KOPT-K1 (cell line): ENCODE results near the gene COTL1.

Experiments
- H3K27ac ChIP-seq: fragments of 200-600 bp; sonication (generic); 2 replicates; pipeline ENCODE4 v1.5.1; 2016; ENCODE audit warnings: antibody characterized with exemption, mild to moderate bottlenecking, low read depth, low read length; ENCODE audit not compliant: poor library complexity, severe bottlenecking
- H3K36me3 ChIP-seq: fragments of 200-600 bp; sonication (generic); 2 replicates; pipeline ENCODE4 v1.5.1; 2017; ENCODE audit warnings: antibody characterized with exemption, mild to moderate bottlenecking, low read length, moderate library complexity; ENCODE audit not compliant: insufficient read depth
- H3K9me3 ChIP-seq: fragments of 200-600 bp; sonication (generic); 2 replicates; pipeline ENCODE4 v1.5.1; 2017; ENCODE audit warnings: antibody characterized with exemption, low read length, mild to moderate bottlenecking; ENCODE audit not compliant: insufficient read depth, poor library complexity, severe bottlenecking

The COTL1 gene

DNA sequence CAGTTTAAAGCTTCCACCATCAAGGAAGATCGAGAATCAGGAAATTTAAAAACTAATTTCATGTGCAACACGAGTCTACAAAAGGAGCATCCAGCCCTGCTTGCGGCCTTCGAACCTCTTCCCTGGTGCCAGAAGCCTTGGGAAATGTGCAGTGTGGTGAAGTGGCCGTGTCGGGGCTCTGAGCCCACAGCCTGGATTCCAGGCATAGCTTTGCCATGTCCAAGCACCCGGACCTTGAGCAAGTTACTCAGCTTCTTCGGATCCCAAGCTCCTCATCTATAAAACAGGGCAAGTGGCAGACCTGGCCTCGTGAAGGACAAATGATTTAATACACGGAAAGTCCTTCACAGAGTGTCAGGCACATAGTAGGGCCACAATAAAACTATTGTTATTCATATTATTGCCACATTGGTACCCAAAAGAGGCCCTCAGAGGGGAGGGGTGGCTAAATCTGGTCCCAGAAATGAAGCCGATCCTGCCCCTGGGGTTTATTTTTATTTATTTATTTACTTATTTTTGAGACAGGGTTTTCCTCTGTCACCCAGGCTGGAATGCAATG, 34.8 kb downstream of the COTL1 start:
- Histone ChIP-seq H3K9me3 (no peaks in the 10 kb centered on the region), H3K27ac (no peak overlapping the region), H3K36me3 (peaks cover 11% of the 10 kb centered on the region; the same call in 1 of the 2 replicates)

DNA sequence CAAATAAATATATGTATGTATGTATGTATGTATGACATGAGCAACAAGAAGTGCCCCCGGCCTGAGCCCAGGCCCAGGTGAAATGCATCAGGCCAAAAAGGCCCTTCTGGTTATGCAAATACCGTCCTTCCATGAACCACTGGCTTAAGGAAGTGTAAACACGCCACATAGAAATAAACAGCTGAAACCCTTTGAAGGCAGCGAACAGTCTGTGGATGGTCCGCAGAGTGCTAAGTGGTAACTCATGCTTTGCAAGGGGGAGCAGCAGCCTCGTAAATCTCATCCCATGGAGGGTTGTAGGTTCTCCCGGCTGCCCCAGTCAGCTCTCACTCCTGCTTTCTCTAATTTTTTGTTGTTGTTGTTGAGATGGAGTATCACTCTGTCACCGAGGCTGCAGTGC, 36.7 kb downstream of the COTL1 start:
- Histone ChIP-seq H3K36me3 (peaks cover 5% of the 10 kb centered on the region; the same call in 1 of the 2 replicates), H3K9me3 (no peaks in the 10 kb centered on the region)

DNA sequence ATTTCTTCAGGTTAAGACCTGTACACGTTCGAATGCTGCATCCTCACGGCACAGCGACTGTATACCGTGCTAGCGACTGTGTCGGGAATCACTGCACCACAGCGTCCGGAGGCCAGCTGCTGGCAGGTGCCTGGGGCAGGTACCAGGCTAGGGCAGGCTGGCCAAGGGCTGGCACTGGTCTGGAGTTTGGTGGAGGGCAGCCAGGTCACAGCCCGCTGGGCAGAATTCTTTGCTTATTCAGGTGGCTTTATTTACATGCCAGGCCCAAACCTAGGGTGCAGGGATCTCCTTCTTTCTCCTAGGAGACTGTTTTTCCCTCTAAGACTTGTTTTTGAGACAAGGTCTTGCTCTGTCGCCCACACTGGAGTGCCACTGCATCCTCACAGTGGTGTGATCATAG, 37.9 kb downstream of the COTL1 start:
- Histone ChIP-seq H3K27ac (no peak overlapping the region), H3K9me3 (no peaks in the 10 kb centered on the region), H3K36me3 (peaks cover 5% of the 10 kb centered on the region; the same call in 1 of the 2 replicates)

More for the DNA sequence above, 36.7 kb downstream of the COTL1 start:
- H3K27ac ChIP-seq = no peak overlapping the region

GRCh38 chr16:84578538-84579126, 39.2 kb downstream of the COTL1 start:
- Histone ChIP-seq H3K9me3 (no peaks in the 10 kb centered on the region), H3K36me3 (peaks cover 2% of the 10 kb centered on the region; the same call in 1 of the 2 replicates), H3K27ac (no peak overlapping the region)

DNA sequence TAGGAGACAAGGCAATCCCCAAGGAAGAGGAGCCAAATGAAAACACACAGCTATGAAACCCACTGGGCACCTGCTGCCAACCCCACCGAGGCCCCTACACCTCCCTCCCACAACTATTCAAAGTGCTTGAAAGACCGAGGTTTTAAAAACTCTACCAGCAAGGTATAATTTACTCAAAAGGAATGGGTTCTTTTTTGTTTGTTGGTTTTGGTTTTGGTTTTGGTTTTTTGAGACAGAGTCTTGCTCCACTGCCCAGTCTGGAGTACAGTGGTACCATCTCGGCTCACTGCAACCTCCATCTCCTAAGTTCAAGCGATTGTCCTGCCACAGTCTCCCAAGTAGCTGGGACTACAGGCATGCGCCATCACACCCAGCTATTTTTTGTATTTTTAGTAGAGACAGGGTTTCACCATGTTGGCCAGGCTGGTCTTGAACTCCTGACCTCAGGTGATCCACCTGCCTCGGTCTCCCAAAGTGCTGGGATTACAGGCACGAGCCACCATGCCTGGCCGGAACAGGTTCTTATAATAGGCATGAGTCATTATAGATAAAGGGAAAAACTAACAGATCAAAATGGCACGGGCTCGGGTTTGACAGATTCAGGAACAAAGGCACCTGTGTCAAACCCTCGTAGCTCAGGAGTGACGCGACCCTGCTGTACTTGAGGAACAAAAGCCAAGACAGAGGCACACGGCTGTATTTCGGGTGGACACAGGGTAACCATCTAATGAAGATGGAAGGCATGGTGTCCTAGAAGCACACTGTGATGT, 40.7 kb downstream of the COTL1 start:
- Histone ChIP-seq H3K36me3 (no peaks in the 10 kb centered on the region), H3K9me3 (no peaks in the 10 kb centered on the region), H3K27ac (no peak overlapping the region)

DNA sequence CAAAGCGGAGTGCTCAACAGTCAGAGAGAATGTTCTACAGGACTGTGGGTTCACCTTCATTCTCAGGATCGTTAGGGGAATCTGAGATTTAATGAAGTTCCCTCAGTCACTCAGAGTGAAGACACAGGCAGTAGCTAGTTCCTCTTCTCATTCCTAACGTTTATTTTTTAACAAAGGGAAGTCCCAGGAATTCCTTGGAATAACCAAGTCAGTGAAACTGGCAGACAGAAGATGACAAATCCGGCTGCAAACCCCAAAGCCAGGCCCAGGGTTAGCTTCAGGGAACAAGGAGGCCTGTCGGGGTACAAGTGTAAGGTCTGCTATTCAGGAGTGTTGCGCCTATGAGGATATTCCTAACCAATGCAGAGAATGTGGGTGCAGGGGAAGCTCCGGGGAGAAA, 42.0 kb downstream of the COTL1 start:
- Histone ChIP-seq H3K27ac (no peak overlapping the region), H3K36me3 (0 out of 2 replicates have a peak, but pooled peaks cover 3% of the 10 kb centered on the region), H3K9me3 (peaks cover 8% of the 10 kb centered on the region)

DNA sequence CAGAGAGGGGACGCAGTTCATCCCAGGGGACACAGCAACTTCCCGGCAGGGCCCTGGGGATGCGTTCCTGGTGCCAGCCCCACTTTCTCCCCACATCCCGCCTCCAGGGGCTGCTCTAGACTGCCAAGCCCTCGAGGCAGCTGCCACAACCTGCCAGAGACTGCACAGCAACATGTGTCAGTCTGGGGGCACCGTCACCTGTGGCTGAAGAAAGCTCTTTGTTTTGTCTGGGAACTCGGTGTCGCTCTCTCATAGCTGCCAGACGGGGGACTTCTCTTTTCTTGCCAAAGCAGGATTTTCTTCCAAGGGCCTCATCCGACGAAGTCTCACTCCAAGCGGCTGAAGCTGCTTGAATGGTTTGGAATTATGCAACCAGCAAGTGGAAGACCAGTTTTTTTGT, 43.7 kb downstream of the COTL1 start:
- Histone ChIP-seq H3K9me3 (peaks cover 14% of the 10 kb centered on the region), H3K36me3 (peaks cover 8% of the 10 kb centered on the region; the same call in 1 of the 2 replicates), H3K27ac (no peak overlapping the region)

- Histone ChIP-seq H3K9me3 (peaks cover 14% of the 10 kb centered on the region), H3K36me3 (peaks cover 13% of the 10 kb centered on the region; the same call in 1 of the 2 replicates), H3K27ac (no peak overlapping the region)
Measured at GRCh38 chr16:84572096-84572495, 45.8 kb downstream of the COTL1 start.

- Histone ChIP-seq H3K27ac (no peak overlapping the region), H3K9me3 (peaks cover 14% of the 10 kb centered on the region), H3K36me3 (peaks cover 19% of the 10 kb centered on the region; the same call in 1 of the 2 replicates)
Measured at GRCh38 chr16:84571506-84571905, 46.4 kb downstream of the COTL1 start.

DNA sequence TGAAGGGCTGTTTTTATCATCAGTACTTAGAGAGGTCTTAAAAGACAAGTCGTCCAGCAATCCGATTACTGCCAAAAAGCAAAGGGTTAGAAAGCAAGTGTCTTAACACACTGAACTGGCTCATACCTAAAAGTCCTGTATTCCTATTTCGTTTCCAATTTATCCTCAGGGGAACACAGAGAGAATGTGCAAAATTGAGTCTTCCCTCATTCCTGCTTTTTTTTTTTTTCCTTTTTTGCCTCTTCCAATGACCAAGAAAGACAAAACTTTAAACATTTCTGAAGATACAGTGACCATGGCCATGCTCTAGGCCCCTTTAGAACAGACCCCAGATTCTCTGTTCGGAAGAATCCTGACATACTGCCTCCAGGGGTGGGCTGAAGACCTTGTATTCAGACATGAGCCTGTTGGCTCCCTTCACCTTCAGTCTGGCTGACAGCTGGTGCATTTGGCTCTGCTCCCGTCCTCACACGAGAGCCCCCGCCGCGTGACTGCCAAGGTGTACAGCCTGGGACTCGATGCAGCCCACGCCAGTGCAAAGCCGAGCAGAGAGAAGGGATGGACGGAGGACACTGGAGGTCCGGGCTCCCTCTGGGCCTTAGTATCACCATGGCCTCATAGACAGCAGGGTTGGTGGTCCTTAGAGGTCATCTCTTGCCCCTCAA, 47.0 kb downstream of the COTL1 start:
- no peak overlapping the region for H3K27ac ChIP-seq
- peaks cover 25% of the 10 kb centered on the region; the same call in 1 of the 2 replicates for H3K36me3 ChIP-seq
- peaks cover 14% of the 10 kb centered on the region for H3K9me3 ChIP-seq

GRCh38 chr16:84569382-84569987, 48.4 kb downstream of the COTL1 start:
- Histone ChIP-seq H3K9me3 (peaks cover 14% of the 10 kb centered on the region), H3K27ac (no peak overlapping the region), H3K36me3 (peaks cover 37% of the 10 kb centered on the region; the same call in 1 of the 2 replicates)

DNA sequence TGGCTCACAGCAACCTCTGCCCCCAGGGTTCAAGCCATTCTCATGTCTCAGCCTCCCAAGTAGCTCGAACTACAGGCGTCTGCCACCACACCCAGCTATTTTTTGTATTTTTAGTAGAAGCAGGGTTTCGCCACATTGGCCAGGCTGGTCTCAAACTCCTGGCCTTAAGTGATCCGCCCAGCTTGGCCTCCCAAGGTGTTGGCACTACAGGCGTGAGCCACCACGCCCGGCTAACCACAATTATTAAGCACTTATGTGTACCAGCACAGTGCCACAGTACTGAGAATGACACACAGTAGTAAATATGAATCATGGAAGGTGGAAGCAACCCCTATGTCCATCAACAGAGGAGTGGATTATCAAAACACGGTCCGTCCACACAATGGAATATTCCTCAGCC, 49.8 kb downstream of the COTL1 start:
- Histone ChIP-seq H3K27ac (no peak overlapping the region), H3K9me3 (peaks cover 14% of the 10 kb centered on the region), H3K36me3 (peaks cover 47% of the 10 kb centered on the region; the same call in 1 of the 2 replicates)

- H3K27ac ChIP-seq = no peak overlapping the region
- peaks cover 47% of the 10 kb centered on the region; the same call in 1 of the 2 replicates for H3K36me3 ChIP-seq
- peaks cover 14% of the 10 kb centered on the region for H3K9me3 ChIP-seq
Measured at GRCh38 chr16:84567286-84567962, 50.5 kb downstream of the COTL1 start.

DNA sequence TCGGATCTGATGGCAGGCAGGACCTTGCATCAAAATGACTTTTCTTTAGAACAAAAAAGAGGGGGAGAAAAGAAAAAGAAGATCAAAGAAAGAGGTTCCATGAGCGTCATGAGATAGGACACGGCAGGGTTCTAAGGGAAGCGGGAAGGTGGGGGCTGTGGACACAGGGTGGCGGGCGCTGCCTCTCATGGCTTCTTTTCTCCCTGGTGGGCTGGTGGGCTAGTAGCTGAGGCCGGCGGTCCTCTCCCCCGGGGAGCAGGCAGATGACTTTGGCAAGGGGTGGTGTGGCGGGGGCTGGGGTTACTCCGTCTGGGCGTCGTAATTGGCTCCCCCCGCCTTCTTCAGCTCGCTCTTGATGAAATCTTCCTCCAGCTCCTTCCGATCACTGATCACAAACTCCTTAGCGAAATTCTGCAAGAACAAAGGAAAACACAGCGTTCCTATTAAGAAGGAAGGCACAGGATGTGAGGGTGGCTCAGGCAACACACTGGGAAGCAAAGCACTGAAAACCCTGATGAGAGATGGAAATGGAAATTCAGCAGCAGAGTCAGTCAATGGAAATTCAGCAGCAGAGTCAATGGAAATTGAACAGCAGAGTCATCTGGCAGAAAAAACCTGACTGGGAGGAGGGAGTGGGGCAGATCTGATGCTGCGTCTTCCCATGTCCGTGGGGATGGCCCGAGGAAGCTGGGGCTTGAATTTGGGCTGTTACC, 51.2 kb downstream of the COTL1 start:
- Histone ChIP-seq H3K36me3 (peaks cover 47% of the 10 kb centered on the region; the same call in 1 of the 2 replicates), H3K27ac (no peak overlapping the region)

More for the DNA sequence above, 51.2 kb downstream of the COTL1 start:
- peaks cover 14% of the 10 kb centered on the region for H3K9me3 ChIP-seq
